ENCODE data around the gene TSPEAR.
"Not testable (repeated sequence)": the region's sequence is repeated elsewhere in the genome, so short reads cannot be mapped to it uniquely, and the experiment has no call there.

Gene TSPEAR

GRCh38 chr21:44564099-44564498 is 147.3 kb downstream of the TSPEAR start:
- no peak for DNase-seq

GRCh38 chr21:44558695-44559094 is 152.7 kb downstream of the TSPEAR start, which contains the start of gene KRTAP10-3:
KRTAP10-3 (minus strand) TSS chr21:44558795; CDS start chr21:44558715, 80 bp downstream.
- DNase-seq = no peak

- not testable (repeated sequence) for DNase-seq
Measured at GRCh38 chr21:44558329-44558675, 153.1 kb downstream of the TSPEAR start.

GRCh38 chr21:44557491-44558328 is 153.7 kb downstream of the TSPEAR start:
- no peak for DNase-seq

- no peak for DNase-seq
Measured at GRCh38 chr21:44556879-44557278, 154.5 kb downstream of the TSPEAR start.

- no peak for DNase-seq
Measured at GRCh38 chr21:44555200-44555875, 156.0 kb downstream of the TSPEAR start.

GRCh38 chr21:44552681-44553080 is 158.7 kb downstream of the TSPEAR start:
- no peak for DNase-seq

- no peak for DNase-seq
Measured at GRCh38 chr21:44552136-44552535, 159.2 kb downstream of the TSPEAR start.

- no peak for DNase-seq
Measured at GRCh38 chr21:44551340-44551961, 159.9 kb downstream of the TSPEAR start, which contains the start of gene KRTAP10-2. KRTAP10-2 (minus strand) TSS chr21:44551505; CDS start chr21:44551458, 47 bp downstream.

- DNase-seq = no peak
Measured at GRCh38 chr21:44550807-44551206, 160.6 kb downstream of the TSPEAR start.

- DNase-seq = not testable (repeated sequence)
Measured at GRCh38 chr21:44550285-44550684, 161.1 kb downstream of the TSPEAR start.

GRCh38 chr21:44549525-44550211 is 161.7 kb downstream of the TSPEAR start:
- DNase-seq = no peak

GRCh38 chr21:44548922-44549321 is 162.4 kb downstream of the TSPEAR start:
- no peak for DNase-seq

- DNase-seq = no peak
Measured at GRCh38 chr21:44548381-44548780, 163.0 kb downstream of the TSPEAR start.

GRCh38 chr21:44547656-44548331 is 163.6 kb downstream of the TSPEAR start:
- no peak for DNase-seq

GRCh38 chr21:44544566-44544965 is 166.8 kb downstream of the TSPEAR start:
- no peak for DNase-seq

GRCh38 chr21:44542716-44543115 is 168.7 kb downstream of the TSPEAR start:
- DNase-seq = no peak

GRCh38 chr21:44540741-44541288 is 170.6 kb downstream of the TSPEAR start:
- DNase-seq = no peak

GRCh38 chr21:44539991-44540666 is 171.2 kb downstream of the TSPEAR start, which contains the start of gene KRTAP10-1:
KRTAP10-1 (minus strand) TSS chr21:44540195; CDS start chr21:44540150, 45 bp downstream.
- DNase-seq = no peak

GRCh38 chr21:44539046-44539445 is 172.3 kb downstream of the TSPEAR start:
- no peak for DNase-seq
